Thoracic aorta (tissue), 2 donors: ENCODE data around the gene ZFP42. TPM values are rescaled to one million over a fixed set of nuclear protein-coding genes. Genes with fewer than 3 reads are reported as not detected.

ENCODE experiments used
- ATAC-seq: fragments of 150-250 bp; one replicate; pipeline ENCODE4 v1.8.0; 2017; ENCODE audit warnings: low read depth; ENCODE audit not compliant: insufficient number of reproducible peaks, low FRiP score
- DNase-seq: peaks from one replicate; pipeline ENCODE4 v3.0.0-alpha.2; 2020; ENCODE audit warnings: low spot score
- H3K27ac ChIP-seq, 2 donors: fragments of 200-600 bp; sonication (generic); 1 replicate in 1 of 2; 2 replicates in 1 of 2; pipeline ENCODE4 v1.5.1; 2016; ENCODE audit warnings: mild to moderate bottlenecking in 2 of 2, moderate library complexity in 2 of 2
- H3K27me3 ChIP-seq: fragments of 200-600 bp; sonication (generic); replicated peaks from 2 replicates; pipeline ENCODE4 v1.6.0; 2016; ENCODE audit warnings: mild to moderate bottlenecking; ENCODE audit not compliant: insufficient read depth
- H3K36me3 ChIP-seq: fragments of 200-600 bp; sonication (generic); one replicate; pipeline ENCODE4 v1.5.1; 2016
- H3K4me1 ChIP-seq, 2 donors: fragments of 200-600 bp; sonication (generic); 1 replicate in 1 of 2; 2 replicates in 1 of 2; pipeline versions ENCODE4 v1.5.1 to v1.6.0; 2016; ENCODE audit warnings: low read depth in 2 of 2, mild to moderate bottlenecking in 1 of 2; ENCODE audit not compliant: control insufficient read depth in 1 of 2
- H3K4me3 ChIP-seq: fragments of 200-600 bp; sonication (generic); 2 replicates; pipeline ENCODE4 v1.5.1; 2016; ENCODE audit warnings: mild to moderate bottlenecking
- H3K9me3 ChIP-seq: fragments of 200-600 bp; sonication (generic); 2 replicates; pipeline ENCODE4 v1.5.1; 2016
- CTCF ChIP-seq: fragments of 200-600 bp; sonication (generic); IDR thresholded peaks from one replicate; pipeline ENCODE4 v1.5.1; 2019; ENCODE audit warnings: antibody characterized with exemption
- total RNA-seq, 2 donors: library from RNA; depleted of rRNA; stranded (reverse); fragments of >200 nt; gene quantifications; one replicate each; pipeline versions ENCODE4 v1.1.0 to v1.2.3, GENCODE V29; 2016

The ZFP42 gene
- not detected for total RNA-seq

- no peak within 1 kb of the TSS for H3K4me3 ChIP-seq
- H3K27ac ChIP-seq: no peak within 1 kb of the TSS
- no peaks in the 10 kb centered on the region for H3K36me3 ChIP-seq
- H3K9me3 ChIP-seq: no peaks in the 10 kb centered on the region
- no peaks in the 10 kb centered on the region for H3K27me3 ChIP-seq
- TF ChIP-seq CTCF: no peak
- no peak for ATAC-seq
- no peaks in the 10 kb centered on the region for H3K4me1 ChIP-seq
- no peak for DNase-seq
Measured at GRCh38 chr4:187995322-187996207, at the start of gene ZFP42. ZFP42 (plus strand) TSS chr4:187995771; CDS start chr4:188002808, 7,037 bp downstream.

- DNase-seq (no peak), ATAC-seq (no peak)
- no peak overlapping the region for H3K4me3 ChIP-seq
- H3K27ac ChIP-seq: no peak overlapping the region
- TF ChIP-seq CTCF: no peak
- H3K36me3 ChIP-seq: no peaks in the 10 kb centered on the region
- peaks cover 0 to 12% of the 10 kb centered on the region in 2 donors for H3K4me1 ChIP-seq
- H3K9me3 ChIP-seq: no peaks in the 10 kb centered on the region
- H3K27me3 ChIP-seq: no peaks in the 10 kb centered on the region
Measured at GRCh38 chr4:187961171-187961570, 34.4 kb upstream of the ZFP42 start.

- ATAC-seq: no peak
- no peaks in the 10 kb centered on the region for H3K36me3 ChIP-seq
Measured at GRCh38 chr4:187961961-187962360, 33.6 kb upstream of the ZFP42 start.

GRCh38 chr4:187962926-187963325 lies 32.6 kb upstream of the ZFP42 start:
- TF ChIP-seq CTCF: no peak
- ATAC-seq (no peak), DNase-seq (no peak)
- Histone ChIP-seq H3K4me1 (peaks cover 0 to 12% of the 10 kb centered on the region in 2 donors), H3K36me3 (no peaks in the 10 kb centered on the region), H3K4me3 (peak overlapping the region; percentile 20), H3K27ac (no peak overlapping the region), H3K9me3 (no peaks in the 10 kb centered on the region), H3K27me3 (no peaks in the 10 kb centered on the region)

More at GRCh38 chr4:187961961-187962360, 33.6 kb upstream of the ZFP42 start:
- no peak overlapping the region for H3K27ac ChIP-seq
- no peak for DNase-seq
- H3K9me3 ChIP-seq: no peaks in the 10 kb centered on the region
- no peak for TF ChIP-seq CTCF
- H3K4me3 ChIP-seq: no peak overlapping the region
- peaks cover 0 to 12% of the 10 kb centered on the region in 2 donors for H3K4me1 ChIP-seq
- H3K27me3 ChIP-seq: no peaks in the 10 kb centered on the region

GRCh38 chr4:187965726-187966125 lies 29.8 kb upstream of the ZFP42 start:
- no peak for DNase-seq
- H3K27ac ChIP-seq: no peak overlapping the region
- no peak for ATAC-seq
- no peak for TF ChIP-seq CTCF
- no peak overlapping the region for H3K4me3 ChIP-seq
- H3K27me3 ChIP-seq: no peaks in the 10 kb centered on the region
- H3K4me1 ChIP-seq: peaks cover 0 to 12% of the 10 kb centered on the region in 2 donors
- no peaks in the 10 kb centered on the region for H3K36me3 ChIP-seq
- H3K9me3 ChIP-seq: no peaks in the 10 kb centered on the region
